ENCODE results near the gene TMC8. TPM values are rescaled to one million over a fixed set of nuclear protein-coding genes. Genes with fewer than 3 reads are reported as not detected.
"Not testable (repeated sequence)": the region's sequence is repeated elsewhere in the genome, so short reads cannot be mapped to it uniquely, and the experiment has no call there.

TMC8 gene
- total RNA-seq, 1 experiment from 2014 or later: not detected

GRCh38 chr17:78110363-78111015, 20.1 kb upstream of the TMC8 start:
- DNase-seq (ENCODE audit: low read depth): no peak

DNA sequence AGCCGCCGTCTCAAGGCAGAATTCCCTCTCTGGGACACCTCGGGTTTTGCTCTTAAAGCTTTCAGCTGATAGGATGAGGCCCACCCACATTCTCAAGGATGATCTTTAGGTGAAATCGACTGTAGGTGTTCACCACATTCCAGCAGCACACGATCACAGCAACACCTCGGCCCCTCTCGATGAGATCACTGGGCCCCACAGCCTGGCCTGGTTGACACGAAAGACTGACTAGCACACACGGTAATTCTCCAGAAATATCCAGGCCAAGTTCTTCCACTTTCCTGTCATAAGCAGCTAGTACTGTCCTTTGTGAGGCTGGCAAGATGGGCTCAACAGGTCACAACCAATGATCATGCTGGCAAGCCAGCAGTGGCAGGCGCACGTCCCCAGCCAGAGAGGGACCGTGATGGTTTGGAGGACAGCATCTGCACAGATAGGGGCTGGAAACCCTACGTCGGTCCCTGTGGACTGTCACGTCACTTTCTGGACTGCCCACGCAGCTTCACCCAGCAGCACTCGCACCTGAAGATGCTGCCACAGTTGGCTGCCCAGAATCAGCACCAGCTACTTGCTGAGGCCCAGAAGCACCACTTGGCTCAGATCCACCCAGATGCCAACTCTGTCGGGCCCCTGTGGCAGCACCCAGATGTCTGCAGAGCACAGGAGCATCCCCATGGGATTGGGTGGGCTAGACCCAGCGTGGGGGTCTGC, 19.4 kb upstream of the TMC8 start:
- no peak for DNase-seq (ENCODE audit: low read depth)

- DNase-seq (ENCODE audit: low read depth): no peak
These were observed 18.6 kb upstream of the TMC8 start for GRCh38 chr17:78111727-78112517.

DNA sequence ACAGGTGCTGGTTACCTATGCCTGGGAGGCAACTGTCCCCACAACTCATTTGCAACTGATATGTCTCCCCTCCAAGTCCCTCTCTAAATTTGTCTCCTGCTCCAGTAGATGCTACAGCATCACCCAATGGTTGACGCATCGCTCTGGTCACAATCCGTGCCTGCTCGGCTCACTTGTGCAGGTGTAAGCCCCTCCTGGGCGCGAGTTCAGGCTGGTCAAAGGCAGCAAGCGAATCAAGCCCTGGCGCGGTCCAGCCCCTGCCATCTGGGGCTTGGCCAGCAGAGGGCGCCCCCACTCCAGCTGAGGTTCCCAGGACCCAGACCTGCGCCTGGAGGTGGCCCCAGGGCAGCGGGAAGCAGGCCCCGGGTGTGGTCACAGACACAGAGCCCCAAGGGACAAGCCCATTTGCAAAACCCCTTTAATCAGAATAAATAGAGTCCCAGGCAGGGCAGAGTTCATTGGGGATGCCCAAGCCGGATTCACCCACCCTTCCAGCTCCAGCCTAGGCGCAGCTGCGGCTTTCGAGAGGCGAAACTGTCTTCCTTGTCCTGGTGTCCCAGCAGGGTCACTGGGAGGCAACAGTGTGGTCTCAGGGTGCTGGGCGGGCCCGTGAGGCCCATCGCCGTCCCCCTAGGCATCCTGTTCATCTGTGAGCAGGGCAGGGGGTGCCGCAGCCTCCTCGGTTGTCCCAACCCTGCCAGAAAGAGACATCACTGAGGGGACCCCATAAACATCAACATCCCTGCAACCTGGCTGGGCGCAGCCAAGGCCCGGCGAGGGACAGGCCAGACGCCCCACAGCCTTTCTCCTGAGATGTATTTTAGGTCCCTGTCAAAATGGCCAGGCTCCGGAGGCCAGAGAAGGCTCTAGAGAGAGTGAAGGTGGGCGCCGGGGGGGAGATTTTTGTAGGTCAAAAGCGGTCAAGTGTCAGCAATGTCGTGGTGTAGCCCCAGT, 17.8 kb upstream of the TMC8 start:
- peak; percentile 30 for DNase-seq (ENCODE audit: low read depth)

- no peak for DNase-seq (ENCODE audit: low read depth)
These were observed 16.5 kb upstream of the TMC8 start for GRCh38 chr17:78113804-78114785.

GRCh38 chr17:78114831-78115723, 15.5 kb upstream of the TMC8 start:
- no peak for DNase-seq (ENCODE audit: low read depth)

DNA sequence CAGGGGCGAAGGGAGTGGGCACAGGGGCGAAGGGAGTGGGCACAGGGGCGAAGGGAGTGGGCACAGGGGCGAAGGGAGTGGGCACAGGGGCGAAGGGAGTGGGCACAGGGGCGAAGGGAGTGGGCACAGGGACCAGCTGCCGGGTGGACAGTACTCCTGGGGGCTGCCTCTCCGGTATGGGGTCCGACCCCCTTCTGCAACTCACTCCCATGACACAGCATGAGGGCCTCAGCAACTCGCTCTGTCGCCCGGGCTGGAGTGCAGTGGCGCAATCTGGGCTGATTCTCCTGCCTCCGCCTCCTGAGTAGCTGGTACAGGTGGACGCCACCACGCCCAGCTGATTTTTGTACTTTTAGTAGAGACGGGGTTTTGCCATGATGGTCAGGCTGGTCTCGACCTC, 14.8 kb upstream of the TMC8 start:
- not testable (repeated sequence) for DNase-seq (ENCODE audit: low read depth)

GRCh38 chr17:78116411-78116810, 14.2 kb upstream of the TMC8 start:
- DNase-seq (ENCODE audit: low read depth): no peak

DNA sequence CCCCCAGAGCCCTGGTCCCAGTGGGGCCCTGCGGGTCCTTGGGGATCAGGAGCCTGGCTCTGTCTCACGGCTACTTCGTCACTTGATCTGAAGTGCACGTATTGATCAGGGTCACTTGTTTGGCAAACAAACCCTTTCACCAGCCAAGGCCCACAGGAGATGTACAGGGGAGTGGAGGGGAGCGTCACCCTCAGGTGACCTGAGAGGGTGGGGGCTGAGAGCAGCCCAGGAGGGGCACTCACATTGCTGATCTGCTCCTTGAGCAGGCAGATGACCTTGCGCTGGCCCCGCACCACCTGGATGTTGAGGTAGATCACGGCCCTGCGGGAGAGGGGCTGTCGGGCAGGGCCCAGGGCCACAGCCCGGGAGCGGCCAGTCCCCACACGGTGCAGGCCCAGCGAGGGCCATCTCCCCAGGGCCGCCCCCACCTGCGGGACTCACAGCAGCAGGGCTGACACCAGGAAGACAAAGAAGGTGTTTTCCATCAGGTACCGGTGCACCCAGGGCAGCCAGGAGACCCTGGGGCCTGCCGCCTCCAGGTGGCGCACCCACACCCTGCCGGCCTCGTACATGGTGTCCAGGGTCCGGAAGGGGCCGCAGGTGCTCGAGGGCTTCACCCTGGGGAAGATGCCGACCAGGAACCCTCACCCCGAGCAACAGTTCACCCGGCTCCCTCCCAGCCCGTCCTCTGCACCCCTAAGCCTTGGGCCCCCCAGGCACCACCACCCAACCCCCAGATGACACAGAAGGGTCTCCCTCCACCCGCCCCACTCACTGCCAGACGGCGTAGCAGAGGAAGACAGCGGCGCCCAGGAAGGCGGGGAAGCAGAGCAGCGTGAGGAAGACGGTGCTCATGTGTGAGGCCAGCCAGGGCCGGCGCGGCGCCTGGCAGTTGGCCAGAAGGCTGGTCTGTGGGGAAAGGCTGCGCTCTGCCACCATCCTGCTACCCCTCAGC, 13.3 kb upstream of the TMC8 start:
- DNase-seq (ENCODE audit: low read depth): no peak

DNA sequence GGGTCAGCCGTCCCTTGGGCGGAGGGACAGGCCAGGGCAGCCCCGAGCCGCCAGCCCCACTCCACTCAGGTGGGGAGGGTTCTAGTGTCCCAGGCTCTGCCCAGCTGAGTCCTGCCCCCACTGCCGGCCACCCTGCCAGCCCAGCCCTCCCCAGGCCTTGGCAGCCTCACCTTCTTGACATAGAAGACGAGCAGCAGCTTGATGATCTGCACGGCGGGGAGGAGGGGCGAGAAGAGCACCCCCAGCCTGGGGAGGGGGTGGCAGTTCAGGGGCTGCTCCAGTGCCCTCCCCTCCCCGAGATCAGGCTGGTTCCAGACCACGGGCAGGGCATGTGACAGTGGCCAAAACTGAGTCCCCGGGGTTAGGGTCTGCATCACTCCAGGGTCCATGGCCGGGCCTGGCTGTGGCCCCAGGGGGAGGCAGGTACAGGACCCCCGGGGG, 11.8 kb upstream of the TMC8 start:
- DNase-seq (ENCODE audit: low read depth): no peak

GRCh38 chr17:78120537-78120936, 10.0 kb upstream of the TMC8 start:
- DNase-seq (ENCODE audit: low read depth): no peak

- DNase-seq (ENCODE audit: low read depth): no peak
These were observed 9.4 kb upstream of the TMC8 start for GRCh38 chr17:78120971-78121800.

- DNase-seq (ENCODE audit: low read depth): no peak
These were observed 8.8 kb upstream of the TMC8 start for GRCh38 chr17:78121801-78122215.

GRCh38 chr17:78122216-78122930, 8.2 kb upstream of the TMC8 start:
- no peak for DNase-seq (ENCODE audit: low read depth)

DNA sequence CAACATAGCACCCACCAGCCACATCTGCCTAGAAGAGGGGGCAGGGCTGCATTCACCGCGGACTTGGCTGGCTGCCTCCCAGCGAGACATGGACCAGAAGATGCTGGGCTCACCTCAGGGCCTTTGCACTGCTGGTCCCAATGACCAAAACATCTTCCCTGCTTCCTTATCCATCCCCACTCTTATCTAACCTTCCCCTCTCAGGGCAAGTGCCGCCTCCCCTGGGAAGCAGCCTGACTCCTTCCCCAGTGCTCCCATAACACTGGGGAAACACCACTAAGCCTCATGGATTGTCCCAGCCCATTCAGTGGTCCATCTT, 7.7 kb upstream of the TMC8 start:
- no peak for DNase-seq (ENCODE audit: low read depth)

DNA sequence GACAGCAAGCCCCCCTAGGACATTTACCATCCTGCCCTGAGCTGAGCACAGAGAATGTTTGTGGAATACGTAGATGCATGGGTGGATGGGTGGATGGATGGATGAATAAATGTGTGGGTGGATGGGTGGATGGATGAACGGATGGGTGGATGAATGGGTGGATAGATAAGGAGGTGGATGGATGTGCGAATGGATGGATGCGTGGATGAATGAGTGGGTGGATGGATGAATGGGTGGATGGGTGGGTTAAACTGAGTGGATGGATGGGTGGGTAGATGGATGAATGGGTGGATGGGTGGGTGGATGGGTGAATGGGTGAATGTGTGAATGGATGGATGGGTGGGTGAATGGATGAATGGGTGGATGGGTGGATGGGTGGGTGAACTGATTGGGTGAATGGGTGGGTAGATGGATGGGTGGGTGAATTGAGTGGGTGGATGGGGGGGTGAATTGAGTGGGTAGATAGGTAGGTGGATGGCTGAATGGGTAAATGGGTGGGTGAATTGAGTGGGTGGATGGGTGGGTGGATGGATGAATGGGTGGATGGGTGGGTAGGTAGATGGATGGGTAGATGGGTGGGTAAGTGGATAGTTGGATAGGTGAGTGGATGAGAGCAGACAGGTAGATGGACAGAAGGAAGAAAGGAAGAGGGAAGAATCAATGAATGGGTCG, 7.2 kb upstream of the TMC8 start:
- no peak for DNase-seq (ENCODE audit: low read depth)
